ENCODE results near the gene SERPINA3. TPM values are rescaled to one million over a fixed set of nuclear protein-coding genes. Genes with fewer than 3 reads are reported as not detected.

SERPINA3 gene
- total and polyA plus RNA-seq, 2 donors (not counting 1 experiment from before 2014, with no cell fraction given) = not detected

DNA sequence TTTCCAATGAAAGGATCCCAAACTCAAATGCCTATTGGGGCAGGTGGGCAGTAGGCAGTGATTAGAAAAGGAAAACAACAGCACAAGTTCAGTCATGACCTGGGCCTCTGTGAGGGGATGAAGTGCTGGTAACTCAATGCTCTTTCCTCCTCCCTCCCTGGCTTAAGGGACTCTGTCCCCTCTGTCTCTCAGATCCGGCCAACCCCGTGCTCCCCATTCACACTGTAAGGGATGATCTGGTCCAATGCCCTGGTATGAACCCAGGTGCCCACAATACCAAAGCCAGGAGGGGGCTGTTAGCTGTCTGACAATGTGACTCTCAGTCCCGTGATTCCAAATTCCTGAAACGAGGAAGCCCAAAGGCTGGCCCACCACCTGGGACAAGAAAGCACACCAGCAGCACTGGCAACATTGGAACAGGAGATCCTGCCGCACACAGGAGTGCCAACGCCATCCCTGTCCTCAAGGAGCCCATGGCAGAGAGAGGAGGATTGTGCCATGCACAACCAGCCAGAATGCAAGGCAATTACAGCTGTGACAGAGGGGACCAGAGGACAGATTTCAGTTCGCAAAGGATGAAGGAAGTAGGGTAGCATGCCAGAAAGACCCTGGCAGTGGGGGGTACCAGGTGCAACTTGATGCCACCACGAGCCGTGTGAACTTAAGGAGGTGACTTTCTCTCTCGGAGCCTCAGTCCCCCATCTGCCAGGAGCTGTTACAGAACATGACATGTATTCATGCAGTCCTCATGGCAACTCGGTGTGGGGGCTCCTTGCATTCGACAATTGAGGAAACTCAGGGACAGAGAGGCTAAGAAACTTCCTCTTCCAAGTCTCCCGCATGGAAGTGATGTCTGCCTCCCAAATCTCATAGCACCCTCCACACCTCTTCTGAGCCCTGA lies 37.6 kb downstream of the SERPINA3 start:
- no peaks in the 10 kb centered on the region for H3K36me3 ChIP-seq (replicated peaks in 1 of 2; ENCODE audit: control extremely low read depth in 1 of 2, control insufficient read depth in 1 of 2, extremely low read depth in 1 of 2, insufficient read depth in 2 of 2, low read length in 1 of 2)
- H3K27me3 ChIP-seq (replicated peaks in 1 of 4; ENCODE audit: control extremely low read depth in 1 of 4, control insufficient read depth in 3 of 4, insufficient read depth in 4 of 4, low read length in 3 of 4) = no peaks in the 10 kb centered on the region
- POLR2A ChIA-PET = no interaction called here
- WGBS (ENCODE audit: insufficient coverage) = 85% methylated on average over 13 of the region's 13 CpGs
- Mint-ChIP-seq H3K4me3 (no peak overlapping the region), H3K27me3 (no peaks in the 10 kb centered on the region), H3K27ac (no peak overlapping the region), H3K9me3 (ENCODE audit: insufficient read depth) (peaks cover 2% of the 10 kb centered on the region), H3K4me1 (no peaks in the 10 kb centered on the region)
- no peaks in the 10 kb centered on the region for H4K20me1 ChIP-seq (ENCODE audit: control insufficient read depth, insufficient read depth, low read length, poor library complexity, severe bottlenecking)
- CTCF ChIA-PET = no interaction called here
- H3K27ac ChIP-seq (ENCODE audit: low read length in 2 of 2) = no peak overlapping the region
- no peaks in the 10 kb centered on the region for H3K79me2 ChIP-seq (ENCODE audit: control insufficient read depth, insufficient read depth, low read length)
- no peak overlapping the region for H2AFZ ChIP-seq (ENCODE audit: insufficient read depth, low read depth, low read length, poor library complexity, severe bottlenecking)
- H3K4me2 ChIP-seq (replicated peaks; ENCODE audit: low read depth, low read length, poor library complexity, severe bottlenecking) = no peak overlapping the region
- no peak overlapping the region for H3K4me3 ChIP-seq (ENCODE audit: control extremely low read depth in 1 of 5, extremely low read depth in 1 of 5, insufficient read depth in 1 of 5, low read depth in 2 of 5, low read length in 4 of 5)
- intact Hi-C loops (cut with micrococcal nuclease) = no loop called here
- ATAC-seq (ENCODE audit: low read depth) (no peak), DNase-seq (no peak)
- H3K4me1 ChIP-seq (ENCODE audit: control insufficient read depth in 2 of 2, insufficient read depth in 2 of 2, low read length in 2 of 2) = no peaks in the 10 kb centered on the region
- H3K9ac ChIP-seq (ENCODE audit: low read length) = no peak overlapping the region
- H3K9me3 ChIP-seq (ENCODE audit: control extremely low read depth in 1 of 3, control insufficient read depth in 2 of 3, insufficient read depth in 1 of 3, low read length in 2 of 3) = peaks cover 0 to 31% (median 6%) of the 10 kb centered on the region in 3 donors
- TF ChIP-seq, protein P1, sequence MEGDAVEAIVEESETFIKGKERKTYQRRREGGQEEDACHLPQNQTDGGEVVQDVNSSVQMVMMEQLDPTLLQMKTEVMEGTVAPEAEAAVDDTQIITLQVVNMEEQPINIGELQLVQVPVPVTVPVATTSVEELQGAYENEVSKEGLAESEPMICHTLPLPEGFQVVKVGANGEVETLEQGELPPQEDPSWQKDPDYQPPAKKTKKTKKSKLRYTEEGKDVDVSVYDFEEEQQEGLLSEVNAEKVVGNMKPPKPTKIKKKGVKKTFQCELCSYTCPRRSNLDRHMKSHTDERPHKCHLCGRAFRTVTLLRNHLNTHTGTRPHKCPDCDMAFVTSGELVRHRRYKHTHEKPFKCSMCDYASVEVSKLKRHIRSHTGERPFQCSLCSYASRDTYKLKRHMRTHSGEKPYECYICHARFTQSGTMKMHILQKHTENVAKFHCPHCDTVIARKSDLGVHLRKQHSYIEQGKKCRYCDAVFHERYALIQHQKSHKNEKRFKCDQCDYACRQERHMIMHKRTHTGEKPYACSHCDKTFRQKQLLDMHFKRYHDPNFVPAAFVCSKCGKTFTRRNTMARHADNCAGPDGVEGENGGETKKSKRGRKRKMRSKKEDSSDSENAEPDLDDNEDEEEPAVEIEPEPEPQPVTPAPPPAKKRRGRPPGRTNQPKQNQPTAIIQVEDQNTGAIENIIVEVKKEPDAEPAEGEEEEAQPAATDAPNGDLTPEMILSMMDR (IDR thresholded peaks at IDR 0.05) = no peak
- no peak for TF ChIP-seq EZH2 (IDR thresholded peaks at IDR 0.05; ENCODE audit: borderline replicate concordance, insufficient read depth, low read depth, low read length, poor library complexity, severe bottlenecking)

DNA sequence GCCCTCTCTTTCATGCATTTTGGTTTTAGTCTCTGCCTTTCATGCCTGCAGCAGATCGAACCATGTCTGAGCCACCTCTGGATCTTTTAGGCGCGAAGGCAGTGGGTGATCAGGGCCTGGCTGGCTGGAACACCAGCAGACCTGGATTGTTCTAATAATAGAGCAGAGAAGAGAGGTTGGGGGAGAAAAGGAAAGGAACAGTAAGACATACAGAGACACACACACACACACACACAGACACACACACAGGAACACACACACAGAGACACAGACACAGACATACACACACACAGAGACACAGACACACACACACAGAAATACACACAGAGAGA lies 38.2 kb downstream of the SERPINA3 start:
- Histone ChIP-seq H3K36me3 (replicated peaks in 1 of 2; ENCODE audit: control extremely low read depth in 1 of 2, control insufficient read depth in 1 of 2, extremely low read depth in 1 of 2, insufficient read depth in 2 of 2, low read length in 1 of 2) (no peaks in the 10 kb centered on the region), H3K4me1 (ENCODE audit: control insufficient read depth in 2 of 2, insufficient read depth in 2 of 2, low read length in 2 of 2) (no peaks in the 10 kb centered on the region), H2AFZ (ENCODE audit: insufficient read depth, low read depth, low read length, poor library complexity, severe bottlenecking) (no peak overlapping the region), H3K79me2 (ENCODE audit: control insufficient read depth, insufficient read depth, low read length) (no peaks in the 10 kb centered on the region), H3K9ac (ENCODE audit: low read length) (no peak overlapping the region), H3K4me3 (ENCODE audit: control extremely low read depth in 1 of 5, extremely low read depth in 1 of 5, insufficient read depth in 1 of 5, low read depth in 2 of 5, low read length in 4 of 5) (no peak overlapping the region), H3K4me2 (replicated peaks; ENCODE audit: low read depth, low read length, poor library complexity, severe bottlenecking) (no peak overlapping the region), H3K27me3 (replicated peaks in 1 of 4; ENCODE audit: control extremely low read depth in 1 of 4, control insufficient read depth in 3 of 4, insufficient read depth in 4 of 4, low read length in 3 of 4) (no peaks in the 10 kb centered on the region), H3K9me3 (ENCODE audit: control extremely low read depth in 1 of 3, control insufficient read depth in 2 of 3, insufficient read depth in 1 of 3, low read length in 2 of 3) (peaks cover 0 to 31% (median 6%) of the 10 kb centered on the region in 3 donors), H3K27ac (ENCODE audit: low read length in 2 of 2) (no peak overlapping the region), H4K20me1 (ENCODE audit: control insufficient read depth, insufficient read depth, low read length, poor library complexity, severe bottlenecking) (no peaks in the 10 kb centered on the region)
- ChIA-PET CTCF (no interaction called here), POLR2A (no interaction called here)
- H3K9me3 Mint-ChIP-seq (ENCODE audit: insufficient read depth) = peaks cover 2% of the 10 kb centered on the region
- no peaks in the 10 kb centered on the region for H3K27me3 Mint-ChIP-seq
- DNase-seq = no peak
- intact Hi-C loops (cut with micrococcal nuclease) = no loop called here
- TF ChIP-seq, protein P1 (IDR thresholded peaks at IDR 0.05) = no peak
- no peak for TF ChIP-seq EZH2 (IDR thresholded peaks at IDR 0.05; ENCODE audit: borderline replicate concordance, insufficient read depth, low read depth, low read length, poor library complexity, severe bottlenecking)
- H3K4me3 Mint-ChIP-seq = no peak overlapping the region
- H3K4me1 Mint-ChIP-seq = no peaks in the 10 kb centered on the region
- 90% methylated on average over 3 of the region's 3 CpGs for WGBS (ENCODE audit: insufficient coverage)
- no peak for ATAC-seq (ENCODE audit: low read depth)
- no peak overlapping the region for H3K27ac Mint-ChIP-seq
